A673 (cell line): ENCODE results near the gene FUBP3. TPM values are rescaled to one million over a fixed set of nuclear protein-coding genes. Genes with fewer than 3 reads are reported as not detected.
A peak's percentile ranks its signal among the peaks of the same experiment; 100 is the strongest.

ENCODE experiments used
- BruUV-seq: library from RNA; stranded (reverse); fragments of 400-500 nt; replicated peaks from 2 replicates; lab custom pipeline; 2021; lab: Mats Ljungman, UMichigan
- CTCF ChIA-PET: fragments of 300-600 bp; sonication (Branson Sonifier 250); formaldehyde crosslinking; loops from one replicate; lab custom pipeline; 2022; ENCODE audit warnings: antibody characterized with exemption; lab: Charles Lee
- POLR2A ChIA-PET: fragments of 300-600 bp; sonication (Branson Sonifier 250); formaldehyde crosslinking; loops from one replicate; lab custom pipeline; 2022; ENCODE audit warnings: antibody characterized with exemption; ENCODE audit not compliant: low non-redundant PET; lab: Charles Lee
- DNase-seq: peaks from one replicate; pipeline ENCODE4 v3.0.0-alpha.2; 2015; ENCODE audit warnings: low spot score
- H3K27ac ChIP-seq: fragments of 200-600 bp; sonication (generic); 2 replicates; pipeline ENCODE4 v1.5.1; 2016; ENCODE audit warnings: mixed run types, low read depth, mild to moderate bottlenecking, mixed read lengths, antibody characterized with exemption, low read length; ENCODE audit not compliant: poor library complexity, severe bottlenecking
- H3K27me3 ChIP-seq: fragments of 200-600 bp; sonication (generic); replicated peaks from 2 replicates; pipeline ENCODE4 v1.6.1; 2017; ENCODE audit warnings: mixed run types, low read depth, mild to moderate bottlenecking, mixed read lengths, antibody characterized with exemption, low read length; ENCODE audit not compliant: insufficient read depth, poor library complexity
- H3K36me3 ChIP-seq: fragments of 200-600 bp; sonication (generic); 2 replicates; pipeline ENCODE4 v1.6.1; 2016; ENCODE audit warnings: mixed run types, mild to moderate bottlenecking, mixed read lengths, antibody characterized with exemption, low read length; ENCODE audit not compliant: insufficient read depth, poor library complexity, severe bottlenecking
- H3K4me1 ChIP-seq: fragments of 200-600 bp; sonication (generic); 2 replicates; pipeline ENCODE4 v1.6.1; 2017; ENCODE audit warnings: mixed run types, mild to moderate bottlenecking, mixed read lengths, antibody characterized with exemption, low read length; ENCODE audit not compliant: insufficient read depth, poor library complexity, severe bottlenecking
- H3K4me3 ChIP-seq: fragments of 200-600 bp; sonication (generic); 2 replicates; pipeline ENCODE4 v1.5.1; 2016; ENCODE audit warnings: low read depth, mixed run types, mild to moderate bottlenecking, mixed read lengths, low read length; ENCODE audit not compliant: poor library complexity, severe bottlenecking
- H3K9me3 ChIP-seq: fragments of 200-600 bp; sonication (generic); 2 replicates; pipeline ENCODE4 v1.6.1; 2016; ENCODE audit warnings: mixed run types, low read depth, mild to moderate bottlenecking, mixed read lengths, antibody characterized with exemption, low read length; ENCODE audit not compliant: poor library complexity, severe bottlenecking
- EZH2 ChIP-seq: fragments of 200-600 bp; sonication (generic); IDR thresholded peaks from 2 replicates; pipeline ENCODE4 v1.6.1; 2017; ENCODE audit warnings: borderline replicate concordance, low read depth, mild to moderate bottlenecking, mixed read lengths, antibody characterized with exemption, low read length; ENCODE audit not compliant: poor library complexity, severe bottlenecking
- intact Hi-C: fragments of 100-400 bp; cut with micrococcal nuclease; formaldehyde crosslinking; loops from one replicate; pipeline ENCODE4 v1.10.0; 2022; ENCODE audit not compliant: unreplicated experiment
- total RNA-seq: library from RNA; stranded (reverse); gene quantifications from 2 replicates; pipeline ENCODE4 v1.2.3, GENCODE V29; 2021
- TF ChIP-seq, protein P1 (sequence below): fragments of 300-800, 200-600 bp; sonication (generic); conservative IDR thresholded peaks from 2 replicates; pipeline ENCODE4 v1.5.1; 2017; ENCODE audit warnings: low read depth, mild to moderate bottlenecking, antibody characterized with exemption, low read length, moderate library complexity, mixed read lengths

The FUBP3 gene
- total RNA-seq, 1 experiment from 2014 or later: 80.4 TPM

GRCh38 chr9:130660326-130660682, 80.9 kb downstream of the FUBP3 start:
- peak overlapping the region; percentile 21 for H3K4me3 ChIP-seq
- ChIA-PET CTCF (interaction anchor here (0.6 kb wide), 1 partner anchor 229 kb away, joined by 3 read pairs; no protein-coding TSS in a partner anchor), POLR2A (no interaction called here)
- intact Hi-C loops: no loop called here
- H3K27ac ChIP-seq: no peak overlapping the region
- TF ChIP-seq EZH2: no peak
- TF ChIP-seq, protein P1, sequence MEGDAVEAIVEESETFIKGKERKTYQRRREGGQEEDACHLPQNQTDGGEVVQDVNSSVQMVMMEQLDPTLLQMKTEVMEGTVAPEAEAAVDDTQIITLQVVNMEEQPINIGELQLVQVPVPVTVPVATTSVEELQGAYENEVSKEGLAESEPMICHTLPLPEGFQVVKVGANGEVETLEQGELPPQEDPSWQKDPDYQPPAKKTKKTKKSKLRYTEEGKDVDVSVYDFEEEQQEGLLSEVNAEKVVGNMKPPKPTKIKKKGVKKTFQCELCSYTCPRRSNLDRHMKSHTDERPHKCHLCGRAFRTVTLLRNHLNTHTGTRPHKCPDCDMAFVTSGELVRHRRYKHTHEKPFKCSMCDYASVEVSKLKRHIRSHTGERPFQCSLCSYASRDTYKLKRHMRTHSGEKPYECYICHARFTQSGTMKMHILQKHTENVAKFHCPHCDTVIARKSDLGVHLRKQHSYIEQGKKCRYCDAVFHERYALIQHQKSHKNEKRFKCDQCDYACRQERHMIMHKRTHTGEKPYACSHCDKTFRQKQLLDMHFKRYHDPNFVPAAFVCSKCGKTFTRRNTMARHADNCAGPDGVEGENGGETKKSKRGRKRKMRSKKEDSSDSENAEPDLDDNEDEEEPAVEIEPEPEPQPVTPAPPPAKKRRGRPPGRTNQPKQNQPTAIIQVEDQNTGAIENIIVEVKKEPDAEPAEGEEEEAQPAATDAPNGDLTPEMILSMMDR: no peak
- peaks cover 23% of the 10 kb centered on the region for H3K4me1 ChIP-seq
- no peaks in the 10 kb centered on the region for H3K36me3 ChIP-seq
- no TSS peak for BruUV-seq
- peaks cover 98% of the 10 kb centered on the region for H3K27me3 ChIP-seq
- no peak for DNase-seq
- H3K9me3 ChIP-seq: no peaks in the 10 kb centered on the region

- BruUV-seq: no TSS peak
- Histone ChIP-seq H3K9me3 (no peaks in the 10 kb centered on the region), H3K27me3 (peaks cover 99% of the 10 kb centered on the region), H3K27ac (no peak overlapping the region), H3K4me3 (peak overlapping the region; percentile 21), H3K4me1 (peaks cover 28% of the 10 kb centered on the region), H3K36me3 (no peaks in the 10 kb centered on the region)
- intact Hi-C loops: no loop called here
- ChIA-PET POLR2A (no interaction called here), CTCF (no interaction called here)
- TF ChIP-seq, protein P1: no peak
- peak; percentile 96 for TF ChIP-seq EZH2
- DNase-seq: no peak
Observed at GRCh38 chr9:130660683-130661450, 81.5 kb downstream of the FUBP3 start.

GRCh38 chr9:130661451-130662098, 82.2 kb downstream of the FUBP3 start:
- no peak for TF ChIP-seq EZH2
- TF ChIP-seq, protein P1: no peak
- peaks cover 31% of the 10 kb centered on the region for H3K4me1 ChIP-seq
- no peak overlapping the region for H3K4me3 ChIP-seq
- H3K27me3 ChIP-seq: peaks cover 99% of the 10 kb centered on the region
- no peaks in the 10 kb centered on the region for H3K9me3 ChIP-seq
- H3K27ac ChIP-seq: no peak overlapping the region
- BruUV-seq: no TSS peak
- POLR2A ChIA-PET: no interaction called here
- DNase-seq: no peak
- H3K36me3 ChIP-seq: no peaks in the 10 kb centered on the region
- intact Hi-C loops: no loop called here
- CTCF ChIA-PET: no interaction called here
